NCI-H510A treated with DMSO at 0.1 percent for 48 hours (cell line): ENCODE measurements around the gene C22orf15.
"Not testable (repeated sequence)": the region's sequence is repeated elsewhere in the genome, so short reads cannot be mapped to it uniquely, and the experiment has no call there.

Experiments used
- DNase-seq: peaks from one replicate; lab custom pipeline; 2025; lab: John Stamatoyannopoulos, UW

Gene C22orf15, protein sequence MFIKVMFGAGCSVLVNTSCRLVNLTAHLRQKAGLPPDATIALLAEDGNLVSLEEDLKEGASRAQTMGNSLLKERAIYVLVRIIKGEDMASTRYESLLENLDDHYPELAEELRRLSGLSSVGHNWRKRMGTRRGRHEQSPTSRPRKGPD

GRCh38 chr22:23762842-23763578 is at the start of gene C22orf15:
Gene C22orf15, plus strand, starts transcription at chr22:23762990. Its CDS starts 317 bp downstream, at chr22:23763307.
- no peak for DNase-seq

DNA sequence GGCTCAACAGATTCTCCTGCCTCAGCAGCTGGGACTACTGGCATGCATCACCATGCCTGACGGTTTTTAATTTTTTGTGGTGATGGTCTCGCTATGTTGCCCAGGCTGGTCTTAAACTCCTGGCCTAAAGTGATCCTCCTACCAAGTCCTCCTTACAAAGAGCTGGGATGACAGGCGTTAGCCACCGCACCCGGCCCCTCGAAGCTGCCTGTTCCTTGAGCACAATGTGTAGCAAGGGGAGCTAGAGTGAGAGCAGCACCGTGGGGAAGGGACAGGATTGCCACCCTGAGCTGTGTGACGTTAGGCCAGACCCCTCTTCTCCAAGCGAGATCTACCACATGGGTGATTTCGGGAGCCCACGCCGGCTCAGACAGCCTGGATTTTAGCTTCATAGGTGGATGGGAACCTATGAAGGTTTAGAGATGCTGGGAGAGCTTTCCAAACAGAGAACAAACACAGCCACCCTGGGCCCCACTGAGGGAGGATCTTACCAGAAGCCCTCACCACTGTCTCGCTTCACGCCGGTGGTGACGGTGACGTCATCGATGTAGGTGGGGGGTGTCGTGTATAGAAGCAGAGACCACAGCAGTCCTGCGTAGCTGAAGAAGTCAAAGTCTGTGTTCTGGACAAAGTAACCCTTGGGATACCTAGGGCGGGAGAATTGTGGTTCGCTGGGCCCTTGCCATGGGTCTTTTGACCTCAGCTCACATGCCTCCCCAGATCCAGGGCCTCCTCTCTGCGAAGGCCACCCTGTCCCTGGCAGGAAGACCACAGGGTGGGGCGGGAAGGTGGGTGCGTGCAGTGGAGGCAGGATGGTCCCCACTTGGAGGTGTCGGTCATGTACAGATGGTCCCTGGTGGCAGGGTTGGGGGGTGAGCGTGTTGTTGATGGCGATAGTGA is 48.8 kb upstream of the C22orf15 start:
- DNase-seq: no peak

DNA sequence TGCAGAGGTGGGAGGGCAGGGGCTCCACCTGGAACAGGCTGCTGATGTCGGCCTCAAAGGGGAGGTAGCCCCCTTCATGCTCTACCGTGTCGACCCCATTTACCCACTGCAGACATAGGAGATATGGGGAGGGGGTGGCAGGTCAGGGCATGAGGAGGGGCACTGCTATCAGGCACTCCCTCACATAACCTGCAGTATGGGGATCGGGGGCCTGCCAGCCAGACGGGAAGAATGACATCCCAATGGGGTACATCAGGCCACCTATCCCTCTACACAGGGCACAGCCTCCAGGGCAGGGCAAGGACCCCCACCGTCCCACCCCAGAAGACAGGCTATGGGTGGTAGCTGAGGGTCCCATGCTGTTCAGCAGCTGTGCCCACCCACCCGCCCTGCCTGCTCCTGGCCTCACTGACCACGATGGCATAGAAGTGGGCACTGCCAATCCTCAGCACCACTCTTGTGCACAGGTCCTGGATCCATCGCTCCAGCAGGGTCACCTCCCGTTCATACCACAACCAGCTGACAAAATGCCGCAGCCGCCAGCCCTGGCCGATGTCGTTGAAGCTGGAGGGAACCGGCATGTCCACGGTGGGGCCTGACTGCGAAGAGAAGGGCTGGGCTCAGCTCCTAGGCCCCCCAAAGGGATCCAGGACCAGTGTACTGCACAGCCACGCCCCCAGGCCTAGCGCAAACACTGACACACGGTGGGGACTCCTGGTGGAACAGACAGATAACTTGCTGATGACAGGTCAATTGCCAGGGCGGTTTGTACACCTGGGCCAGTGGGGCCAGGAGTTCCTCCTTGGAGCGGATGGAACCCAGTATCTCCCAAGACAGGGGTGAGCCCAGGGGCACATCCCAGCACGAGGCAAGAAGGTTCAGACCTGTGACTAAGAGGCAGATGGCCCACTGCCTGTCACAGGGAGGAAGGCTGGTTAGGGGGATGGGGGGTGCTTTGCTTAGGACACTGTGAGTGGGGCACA is 47.9 kb upstream of the C22orf15 start:
- no peak for DNase-seq

DNA sequence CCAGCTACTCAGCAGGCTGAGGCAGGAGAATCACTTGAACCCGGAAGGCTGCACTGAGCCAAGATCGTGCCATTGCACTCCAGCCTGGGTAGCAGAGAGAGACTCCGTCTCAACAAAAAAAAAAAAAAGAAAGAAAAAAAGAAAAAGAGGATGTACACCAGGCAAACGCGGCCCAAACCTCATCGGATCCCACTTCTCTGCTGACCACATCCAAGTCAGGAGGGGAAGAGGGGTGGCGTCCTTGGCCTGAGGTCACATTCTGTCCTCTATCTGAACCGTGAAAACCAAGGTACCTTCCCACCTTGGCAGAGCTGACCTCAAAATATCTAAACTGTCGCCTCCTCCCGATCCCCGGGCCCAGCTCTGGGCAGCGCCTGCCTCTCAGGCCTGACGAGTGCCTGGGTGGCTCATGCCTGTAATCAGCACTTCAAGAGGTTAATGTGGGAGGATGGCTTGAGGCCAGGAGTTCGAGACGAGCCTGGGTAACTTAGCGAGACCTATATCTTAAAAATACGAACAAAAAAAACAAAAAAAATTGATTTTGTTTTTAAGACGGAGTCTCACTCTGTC is 46.9 kb upstream of the C22orf15 start:
- no peak for DNase-seq

- peak; percentile 59 for DNase-seq
Measured at GRCh38 chr22:23716811-23717801, 45.7 kb upstream of the C22orf15 start.

DNA sequence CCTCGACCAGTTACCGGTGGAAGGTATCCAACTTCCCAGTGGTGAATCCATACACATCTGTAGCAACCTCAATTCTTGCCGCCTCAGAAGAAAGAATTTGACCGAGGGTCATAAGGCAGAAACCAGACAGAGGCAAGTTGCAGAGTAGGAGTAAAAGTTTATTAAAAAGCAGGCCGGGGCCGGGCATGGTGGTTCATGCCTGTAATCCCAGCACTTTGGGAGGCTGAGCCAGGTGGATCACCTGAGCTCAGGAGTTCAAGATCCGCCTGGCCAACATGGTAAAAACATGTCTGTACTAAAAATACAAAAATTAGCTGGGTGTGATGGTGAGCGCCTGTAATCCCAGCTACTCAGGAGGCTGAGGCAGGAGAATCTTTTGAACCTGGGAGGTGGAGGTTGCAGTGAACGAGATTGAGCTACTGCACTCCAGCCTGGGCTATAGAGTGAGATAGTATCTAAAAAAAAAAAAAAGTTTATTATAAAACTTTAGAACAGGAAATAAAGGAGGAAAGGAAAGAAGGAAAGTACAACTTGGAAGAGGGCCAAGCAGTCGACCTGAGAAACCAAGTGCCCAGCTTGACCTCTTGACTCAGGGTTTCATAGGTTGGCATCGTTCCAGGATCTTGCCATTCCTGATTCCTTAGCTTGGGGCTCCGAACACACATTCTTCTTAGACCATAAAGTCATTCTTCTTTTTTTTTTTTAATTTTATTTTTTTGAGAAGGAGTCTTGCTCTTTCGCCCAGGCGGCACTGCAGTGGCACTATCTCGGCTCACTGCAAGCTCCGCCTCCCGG is 44.2 kb upstream of the C22orf15 start:
- no peak for DNase-seq

DNA sequence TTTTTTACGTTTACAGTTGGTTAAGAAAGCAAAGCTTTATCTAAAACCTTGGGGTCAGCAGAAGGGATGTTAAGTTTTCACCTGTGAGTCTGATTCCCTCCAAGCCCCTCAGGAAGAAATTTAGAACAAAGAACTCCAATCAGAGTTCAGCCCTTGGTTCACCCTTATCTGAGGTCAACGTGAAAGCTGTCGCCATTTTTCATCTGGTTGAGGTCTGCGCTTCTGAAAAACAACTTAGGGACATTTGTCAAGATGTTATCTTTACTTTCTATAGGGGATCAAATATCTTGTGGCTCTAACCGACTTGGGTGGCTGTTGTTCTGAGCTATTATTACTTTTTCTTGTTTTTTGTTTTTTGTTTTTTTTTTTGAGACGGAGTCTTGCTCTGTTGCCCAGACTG is 41.9 kb upstream of the C22orf15 start:
- no peak for DNase-seq

DNA sequence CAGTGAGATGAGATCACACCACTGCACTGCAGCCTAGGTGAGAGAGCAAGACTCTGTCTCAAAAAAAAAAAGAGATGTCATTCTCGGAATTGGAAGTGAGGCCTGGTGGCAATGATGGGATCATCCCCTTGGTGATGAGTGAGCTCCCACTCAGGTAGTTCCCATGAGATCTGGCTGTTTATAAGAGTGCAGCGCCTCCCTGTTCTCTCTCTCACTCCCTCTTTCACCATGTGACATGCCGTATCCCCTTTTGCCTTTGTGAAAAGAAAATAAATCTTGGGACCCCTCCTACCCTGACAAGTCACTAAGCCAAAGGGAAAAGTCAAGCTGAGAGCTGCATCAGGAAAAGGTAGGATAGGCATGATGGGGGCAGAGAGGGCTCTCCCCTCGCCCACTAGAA is 40.6 kb upstream of the C22orf15 start:
- no peak for DNase-seq

- DNase-seq: no peak
Measured at GRCh38 chr22:23722724-23723123, 40.1 kb upstream of the C22orf15 start.

DNA sequence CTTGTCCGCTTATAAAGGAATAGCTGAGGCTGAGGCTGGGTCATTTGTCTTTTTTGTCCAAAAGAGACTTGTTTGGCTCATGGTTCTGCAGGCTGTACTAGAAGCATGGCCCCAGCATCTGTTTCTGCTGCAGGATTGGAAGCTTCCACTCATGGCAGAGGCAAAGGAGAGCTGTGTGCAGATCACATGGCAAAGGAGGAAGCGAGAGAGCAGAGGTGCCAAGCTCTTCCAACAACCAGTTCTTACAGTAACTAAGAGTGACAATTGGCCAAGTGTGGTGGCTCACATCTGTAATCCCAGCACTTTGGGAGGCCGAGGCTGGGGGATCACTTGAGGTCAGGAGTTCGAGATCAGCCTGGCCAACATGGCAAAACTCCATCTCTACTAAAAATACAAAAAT is 34.7 kb upstream of the C22orf15 start:
- DNase-seq: not testable (repeated sequence)

DNA sequence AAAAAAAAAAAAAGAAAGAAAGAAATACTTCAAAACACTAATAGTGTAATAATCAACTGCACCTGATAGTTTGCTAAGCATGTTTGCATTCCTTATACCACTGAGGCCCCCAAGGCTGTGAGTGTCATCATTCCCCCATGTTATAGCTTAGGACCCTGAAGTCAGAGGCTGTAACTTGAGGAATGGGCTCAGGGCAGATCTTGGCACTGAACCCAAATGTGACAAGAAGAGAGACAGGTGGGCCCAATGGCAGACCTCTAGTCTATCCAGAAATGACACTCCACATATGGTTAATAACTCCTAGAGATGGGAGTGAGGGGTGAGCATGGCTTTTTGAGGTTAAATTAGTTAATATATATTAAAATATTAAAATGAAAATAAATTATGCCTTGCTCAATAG is 25.1 kb upstream of the C22orf15 start:
- no peak for DNase-seq

- no peak for DNase-seq
Measured at GRCh38 chr22:23742505-23743264, 20.1 kb upstream of the C22orf15 start.

- no peak for DNase-seq
Measured at GRCh38 chr22:23743303-23743705, 19.5 kb upstream of the C22orf15 start.

GRCh38 chr22:23744001-23744400 is 18.8 kb upstream of the C22orf15 start:
- no peak for DNase-seq

- no peak for DNase-seq
Measured at GRCh38 chr22:23744485-23744884, 18.3 kb upstream of the C22orf15 start.

DNA sequence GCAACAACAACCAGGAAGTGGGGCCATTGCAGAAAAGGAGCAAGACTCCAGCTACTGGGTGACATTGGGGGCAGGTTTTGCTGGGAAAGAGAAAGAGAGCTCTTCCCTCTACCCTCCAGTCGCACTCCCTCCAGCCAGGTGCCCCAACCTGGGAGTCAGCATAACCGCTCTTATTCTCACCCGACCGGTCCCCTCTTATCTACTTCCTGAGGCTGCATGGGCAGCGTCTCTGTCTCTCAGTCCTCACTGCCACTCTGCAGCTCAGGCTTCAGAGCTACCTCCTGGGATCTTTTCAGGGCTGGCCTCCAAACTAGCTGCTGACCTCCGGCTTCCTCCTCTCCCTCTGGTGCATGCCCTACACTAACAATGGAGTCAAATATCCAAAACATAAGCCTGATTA is 17.0 kb upstream of the C22orf15 start:
- DNase-seq: peak; percentile 8

DNA sequence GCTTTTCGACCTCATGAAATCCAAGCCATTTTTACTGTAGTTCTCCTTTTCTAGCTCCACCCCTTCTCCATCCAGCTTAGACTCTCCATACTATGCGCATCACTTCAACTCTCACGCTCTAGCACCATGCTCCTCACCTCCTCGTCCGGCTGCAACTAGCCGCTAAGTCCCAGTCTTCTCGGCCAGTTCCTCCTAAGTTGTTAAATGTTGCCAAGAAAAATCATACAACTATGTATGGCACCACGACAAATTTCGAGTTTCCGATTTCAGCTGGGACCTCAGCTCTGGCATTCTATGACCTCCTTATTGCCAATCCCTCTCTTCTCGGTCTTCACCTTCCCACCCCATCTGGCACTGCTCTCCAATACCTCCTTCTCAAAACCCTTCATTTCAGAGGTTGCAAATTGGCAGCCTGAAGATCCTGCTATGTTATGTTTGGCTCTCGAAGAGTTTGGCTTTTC is 12.9 kb upstream of the C22orf15 start:
- peak; percentile 29 for DNase-seq

DNA sequence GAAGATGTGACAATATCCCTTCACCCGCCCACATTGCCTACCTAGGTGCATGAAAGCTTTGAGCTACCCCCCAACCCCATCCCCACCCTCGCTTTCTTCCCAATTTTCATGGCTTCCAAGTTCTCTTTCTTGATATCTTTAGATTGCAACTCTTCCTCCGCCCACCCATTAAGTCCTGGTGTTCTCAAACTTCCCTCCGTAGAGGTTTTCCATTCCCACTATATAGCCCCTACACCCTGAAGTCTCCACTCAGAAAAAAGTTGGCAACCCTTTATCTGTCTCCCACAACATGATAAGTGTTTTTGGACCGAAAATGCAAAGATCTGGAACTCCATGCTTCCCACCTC is 12.4 kb upstream of the C22orf15 start:
- DNase-seq: no peak
